HepG2 (cell line): ENCODE data around the gene FABP2. TPM values are rescaled to one million over a fixed set of nuclear protein-coding genes. Genes with fewer than 3 reads are reported as not detected.

ENCODE experiments used
- ATM ChIP-seq: fragments of 450-650 bp; IDR thresholded peaks from 2 replicates; pipeline ENCODE4 v1.7.1; 2017; ENCODE audit warnings: mild to moderate bottlenecking, borderline replicate concordance
- BORCS8-MEF2B ChIP-seq: sonication (generic); formaldehyde crosslinking; IDR thresholded peaks from 2 replicates; pipeline ENCODE4 v1.8.0; 2022; ENCODE audit warnings: mild to moderate bottlenecking, missing genetic modification reagents
- GATAD2A ChIP-seq: IDR thresholded peaks from 2 replicates; pipeline ENCODE4 v1.6.1; 2016
- GPN1 ChIP-seq: sonication (generic); formaldehyde crosslinking; IDR thresholded peaks from 2 replicates; pipeline ENCODE4 v1.5.1; 2020; ENCODE audit warnings: missing genetic modification reagents, borderline replicate concordance
- GRHL1 ChIP-seq: sonication (generic); formaldehyde crosslinking; conservative IDR thresholded peaks from 2 replicates; pipeline ENCODE4 v1.8.0; 2022; ENCODE audit warnings: missing genetic modification reagents
- HOXD1 ChIP-seq: sonication (generic); formaldehyde crosslinking; IDR thresholded peaks from 2 replicates; pipeline ENCODE4 v1.5.0; 2020; ENCODE audit warnings: missing genetic modification reagents
- KAT8 ChIP-seq: IDR thresholded peaks from 2 replicates; pipeline ENCODE4 v1.6.1; 2016; ENCODE audit warnings: missing genetic modification reagents, missing compliant biosample characterization
- NR1H2 ChIP-seq: sonication (generic); formaldehyde crosslinking; IDR thresholded peaks from 2 replicates; pipeline ENCODE4 v1.8.1; 2022; ENCODE audit warnings: low read depth, missing genetic modification reagents, borderline replicate concordance
- SRF ChIP-seq: IDR thresholded peaks from 2 replicates; pipeline ENCODE4 v1.6.1; 2011; ENCODE audit warnings: mild to moderate bottlenecking, low read depth, low read length, moderate library complexity
- THAP11 ChIP-seq: IDR thresholded peaks from 2 replicates; pipeline ENCODE4 v1.6.1; 2016; ENCODE audit warnings: missing biosample characterization, missing genetic modification reagents
- ZBTB8A ChIP-seq: sonication (generic); formaldehyde crosslinking; IDR thresholded peaks from 2 replicates; pipeline ENCODE4 v1.4.0; 2020; ENCODE audit warnings: mild to moderate bottlenecking, low read depth, missing genetic modification reagents, borderline replicate concordance
- ZNF3 ChIP-seq: IDR thresholded peaks from 2 replicates; pipeline ENCODE4 v1.7.0; 2017; ENCODE audit warnings: inconsistent platforms
- ZNF75D ChIP-seq: sonication (generic); formaldehyde crosslinking; IDR thresholded peaks from 2 replicates; pipeline ENCODE4 v1.8.1; 2023; ENCODE audit warnings: missing genetic modification reagents, mild to moderate bottlenecking, borderline replicate concordance
- polyA plus RNA-seq, 8 experiments: library from polyadenylated mRNA; depleted of rRNA in 3 of 8; stranded (reverse) in 7 of 8; unstranded in 1 of 8; fragments of >200 nt; fragmentation: Illumina TruSeq in 4 of 8; extraction: Trizol in 4 of 8; gene quantifications; 2 replicates each; pipeline versions ENCODE4 v1.2.1 to v1.2.3, GENCODE V29; 2011 to 2016; ENCODE audit warnings: low read depth in 4 of 8, missing spikeins in 1 of 8, mixed read lengths in 1 of 8; ENCODE audit not compliant: insufficient read depth in 1 of 8
- total RNA-seq, 5 experiments: library from RNA; depleted of rRNA; stranded (reverse); fragments of >200 nt; fragmentation: Illumina TruSeq; extraction: Trizol; gene quantifications; 2 replicates each; pipeline ENCODE4 v1.2.3, GENCODE V29; 2016; ENCODE audit warnings: low read depth in 1 of 5
- TF ChIP-seq, protein P1 (sequence below): sonication (generic); formaldehyde crosslinking; IDR thresholded peaks from 2 replicates; pipeline ENCODE4 v1.4.0; 2020; ENCODE audit warnings: mild to moderate bottlenecking, missing genetic modification reagents
- TF ChIP-seq, protein P2 (sequence below): IDR thresholded peaks from 2 replicates; pipeline ENCODE4 v1.6.1; 2016; ENCODE audit warnings: missing genetic modification reagents, missing compliant biosample characterization
- TF ChIP-seq, protein P3 (sequence below): sonication (generic); formaldehyde crosslinking; IDR thresholded peaks from 2 replicates; pipeline ENCODE4 v1.5.0; 2020; ENCODE audit warnings: missing genetic modification reagents
- TF ChIP-seq, protein P4 (sequence below): sonication (generic); formaldehyde crosslinking; conservative IDR thresholded peaks from 2 replicates; pipeline ENCODE4 v1.4.0; 2020; ENCODE audit warnings: mild to moderate bottlenecking, missing genetic modification reagents, moderate library complexity

The FABP2 gene
- total and polyA plus RNA-seq, 2 of the 13 experiments (the other 11 are each of a cell fraction or from before 2014, with no cell fraction given), result 0.78 to 1.2 TPM

- TF ChIP-seq, protein P1, sequence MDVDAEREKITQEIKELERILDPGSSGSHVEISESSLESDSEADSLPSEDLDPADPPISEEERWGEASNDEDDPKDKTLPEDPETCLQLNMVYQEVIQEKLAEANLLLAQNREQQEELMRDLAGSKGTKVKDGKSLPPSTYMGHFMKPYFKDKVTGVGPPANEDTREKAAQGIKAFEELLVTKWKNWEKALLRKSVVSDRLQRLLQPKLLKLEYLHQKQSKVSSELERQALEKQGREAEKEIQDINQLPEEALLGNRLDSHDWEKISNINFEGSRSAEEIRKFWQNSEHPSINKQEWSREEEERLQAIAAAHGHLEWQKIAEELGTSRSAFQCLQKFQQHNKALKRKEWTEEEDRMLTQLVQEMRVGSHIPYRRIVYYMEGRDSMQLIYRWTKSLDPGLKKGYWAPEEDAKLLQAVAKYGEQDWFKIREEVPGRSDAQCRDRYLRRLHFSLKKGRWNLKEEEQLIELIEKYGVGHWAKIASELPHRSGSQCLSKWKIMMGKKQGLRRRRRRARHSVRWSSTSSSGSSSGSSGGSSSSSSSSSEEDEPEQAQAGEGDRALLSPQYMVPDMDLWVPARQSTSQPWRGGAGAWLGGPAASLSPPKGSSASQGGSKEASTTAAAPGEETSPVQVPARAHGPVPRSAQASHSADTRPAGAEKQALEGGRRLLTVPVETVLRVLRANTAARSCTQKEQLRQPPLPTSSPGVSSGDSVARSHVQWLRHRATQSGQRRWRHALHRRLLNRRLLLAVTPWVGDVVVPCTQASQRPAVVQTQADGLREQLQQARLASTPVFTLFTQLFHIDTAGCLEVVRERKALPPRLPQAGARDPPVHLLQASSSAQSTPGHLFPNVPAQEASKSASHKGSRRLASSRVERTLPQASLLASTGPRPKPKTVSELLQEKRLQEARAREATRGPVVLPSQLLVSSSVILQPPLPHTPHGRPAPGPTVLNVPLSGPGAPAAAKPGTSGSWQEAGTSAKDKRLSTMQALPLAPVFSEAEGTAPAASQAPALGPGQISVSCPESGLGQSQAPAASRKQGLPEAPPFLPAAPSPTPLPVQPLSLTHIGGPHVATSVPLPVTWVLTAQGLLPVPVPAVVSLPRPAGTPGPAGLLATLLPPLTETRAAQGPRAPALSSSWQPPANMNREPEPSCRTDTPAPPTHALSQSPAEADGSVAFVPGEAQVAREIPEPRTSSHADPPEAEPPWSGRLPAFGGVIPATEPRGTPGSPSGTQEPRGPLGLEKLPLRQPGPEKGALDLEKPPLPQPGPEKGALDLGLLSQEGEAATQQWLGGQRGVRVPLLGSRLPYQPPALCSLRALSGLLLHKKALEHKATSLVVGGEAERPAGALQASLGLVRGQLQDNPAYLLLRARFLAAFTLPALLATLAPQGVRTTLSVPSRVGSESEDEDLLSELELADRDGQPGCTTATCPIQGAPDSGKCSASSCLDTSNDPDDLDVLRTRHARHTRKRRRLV (CRISPR knock-in tag), result peak; percentile 70; the same call in 1 of the 2 replicates
- no peak; the same call in 1 of the 2 replicates for TF ChIP-seq ZNF3 (CRISPR knock-in tag)
- peak; percentile 89 for TF ChIP-seq THAP11 (CRISPR knock-in tag)
- TF ChIP-seq GRHL1 (CRISPR knock-in tag), result no peak
- TF ChIP-seq, protein P2, sequence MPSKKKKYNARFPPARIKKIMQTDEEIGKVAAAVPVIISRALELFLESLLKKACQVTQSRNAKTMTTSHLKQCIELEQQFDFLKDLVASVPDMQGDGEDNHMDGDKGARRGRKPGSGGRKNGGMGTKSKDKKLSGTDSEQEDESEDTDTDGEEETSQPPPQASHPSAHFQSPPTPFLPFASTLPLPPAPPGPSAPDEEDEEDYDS, result peak; percentile 89
- TF ChIP-seq, protein P3, sequence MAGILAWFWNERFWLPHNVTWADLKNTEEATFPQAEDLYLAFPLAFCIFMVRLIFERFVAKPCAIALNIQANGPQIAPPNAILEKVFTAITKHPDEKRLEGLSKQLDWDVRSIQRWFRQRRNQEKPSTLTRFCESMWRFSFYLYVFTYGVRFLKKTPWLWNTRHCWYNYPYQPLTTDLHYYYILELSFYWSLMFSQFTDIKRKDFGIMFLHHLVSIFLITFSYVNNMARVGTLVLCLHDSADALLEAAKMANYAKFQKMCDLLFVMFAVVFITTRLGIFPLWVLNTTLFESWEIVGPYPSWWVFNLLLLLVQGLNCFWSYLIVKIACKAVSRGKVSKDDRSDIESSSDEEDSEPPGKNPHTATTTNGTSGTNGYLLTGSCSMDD (CRISPR knock-in tag), result no peak
- no peak for TF ChIP-seq ATM
- TF ChIP-seq, protein P4, sequence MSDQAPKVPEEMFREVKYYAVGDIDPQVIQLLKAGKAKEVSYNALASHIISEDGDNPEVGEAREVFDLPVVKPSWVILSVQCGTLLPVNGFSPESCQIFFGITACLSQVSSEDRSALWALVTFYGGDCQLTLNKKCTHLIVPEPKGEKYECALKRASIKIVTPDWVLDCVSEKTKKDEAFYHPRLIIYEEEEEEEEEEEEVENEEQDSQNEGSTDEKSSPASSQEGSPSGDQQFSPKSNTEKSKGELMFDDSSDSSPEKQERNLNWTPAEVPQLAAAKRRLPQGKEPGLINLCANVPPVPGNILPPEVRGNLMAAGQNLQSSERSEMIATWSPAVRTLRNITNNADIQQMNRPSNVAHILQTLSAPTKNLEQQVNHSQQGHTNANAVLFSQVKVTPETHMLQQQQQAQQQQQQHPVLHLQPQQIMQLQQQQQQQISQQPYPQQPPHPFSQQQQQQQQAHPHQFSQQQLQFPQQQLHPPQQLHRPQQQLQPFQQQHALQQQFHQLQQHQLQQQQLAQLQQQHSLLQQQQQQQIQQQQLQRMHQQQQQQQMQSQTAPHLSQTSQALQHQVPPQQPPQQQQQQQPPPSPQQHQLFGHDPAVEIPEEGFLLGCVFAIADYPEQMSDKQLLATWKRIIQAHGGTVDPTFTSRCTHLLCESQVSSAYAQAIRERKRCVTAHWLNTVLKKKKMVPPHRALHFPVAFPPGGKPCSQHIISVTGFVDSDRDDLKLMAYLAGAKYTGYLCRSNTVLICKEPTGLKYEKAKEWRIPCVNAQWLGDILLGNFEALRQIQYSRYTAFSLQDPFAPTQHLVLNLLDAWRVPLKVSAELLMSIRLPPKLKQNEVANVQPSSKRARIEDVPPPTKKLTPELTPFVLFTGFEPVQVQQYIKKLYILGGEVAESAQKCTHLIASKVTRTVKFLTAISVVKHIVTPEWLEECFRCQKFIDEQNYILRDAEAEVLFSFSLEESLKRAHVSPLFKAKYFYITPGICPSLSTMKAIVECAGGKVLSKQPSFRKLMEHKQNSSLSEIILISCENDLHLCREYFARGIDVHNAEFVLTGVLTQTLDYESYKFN (CRISPR knock-in tag), result peak; percentile 87
- TF ChIP-seq NR1H2 (CRISPR knock-in tag), result no peak
- TF ChIP-seq SRF, result peak; percentile 26; the same call in 1 of the 2 replicates
- peak; percentile 94 for TF ChIP-seq KAT8
- peak; percentile 58 for TF ChIP-seq GATAD2A (CRISPR knock-in tag)
- TF ChIP-seq GPN1, result no peak
- no peak for TF ChIP-seq ZNF75D (CRISPR knock-in tag)
- peak; percentile 75; the same call in 1 of the 2 replicates for TF ChIP-seq ZBTB8A (CRISPR knock-in tag)
- no peak; the same call in 1 of the 2 replicates for TF ChIP-seq HOXD1
- no peak; the same call in 1 of the 2 replicates for TF ChIP-seq BORCS8-MEF2B
These were observed 21.6 kb downstream of the FABP2 start (continued) for GRCh38 chr4:119300101-119300978.
